Glomerular endothelial cell (primary cell): ENCODE results near the gene SDR42E1. TPM values are rescaled to one million over a fixed set of nuclear protein-coding genes. Genes with fewer than 3 reads are reported as not detected.
A peak's percentile ranks its signal among the peaks of the same experiment; 100 is the strongest.

Experiments
- DNase-seq: peaks from one replicate; pipeline ENCODE4 v3.0.0-alpha.2; 2011; ENCODE audit warnings: low read depth, low spot score; ENCODE audit errors: extremely low read depth
- total RNA-seq: library from RNA; depleted of rRNA; stranded (reverse); fragments of >200 nt; gene quantifications from 2 replicates; pipeline ENCODE4 v1.2.3, GENCODE V29; 2015

Gene SDR42E1
- total RNA-seq, 1 donor from 2014 or later, result 3.5 TPM

DNA sequence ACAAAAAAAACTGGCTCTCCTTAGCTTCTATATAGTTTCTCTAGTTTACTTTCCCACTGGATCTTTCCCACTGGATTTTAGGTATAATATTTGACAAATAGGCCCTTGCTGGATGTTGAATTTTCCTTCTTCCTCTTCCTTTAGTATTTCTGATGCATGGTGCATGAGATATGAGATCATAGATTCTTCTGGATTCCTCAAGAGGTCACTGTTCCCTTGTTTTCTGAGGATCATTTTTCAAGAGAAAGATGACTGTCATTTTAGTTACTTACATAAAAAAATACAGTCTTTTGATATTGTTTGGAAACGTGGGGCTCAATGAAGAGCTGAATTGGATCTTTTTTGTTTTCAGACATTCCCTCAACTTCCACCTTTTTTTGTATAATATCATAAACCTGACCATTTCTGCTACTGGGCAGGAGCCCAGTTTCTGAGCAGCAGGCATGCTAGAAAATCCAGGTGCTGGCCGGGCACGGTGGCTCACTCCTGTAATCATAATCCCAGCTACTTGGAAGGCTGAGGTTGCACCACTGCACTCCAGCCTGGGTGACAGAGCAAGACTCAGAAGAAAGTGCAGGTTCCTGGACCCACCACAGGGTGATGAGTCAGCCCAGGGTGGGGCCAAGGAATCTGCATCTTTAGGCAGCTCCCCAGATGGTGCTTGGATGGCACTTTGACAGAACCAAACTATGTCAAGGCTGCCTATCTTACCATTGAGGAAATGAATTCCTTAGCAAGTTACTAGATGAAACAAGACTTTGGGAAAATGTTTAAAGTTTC, 70.3 kb downstream of the SDR42E1 start:
- peak; percentile 50 for DNase-seq

DNA sequence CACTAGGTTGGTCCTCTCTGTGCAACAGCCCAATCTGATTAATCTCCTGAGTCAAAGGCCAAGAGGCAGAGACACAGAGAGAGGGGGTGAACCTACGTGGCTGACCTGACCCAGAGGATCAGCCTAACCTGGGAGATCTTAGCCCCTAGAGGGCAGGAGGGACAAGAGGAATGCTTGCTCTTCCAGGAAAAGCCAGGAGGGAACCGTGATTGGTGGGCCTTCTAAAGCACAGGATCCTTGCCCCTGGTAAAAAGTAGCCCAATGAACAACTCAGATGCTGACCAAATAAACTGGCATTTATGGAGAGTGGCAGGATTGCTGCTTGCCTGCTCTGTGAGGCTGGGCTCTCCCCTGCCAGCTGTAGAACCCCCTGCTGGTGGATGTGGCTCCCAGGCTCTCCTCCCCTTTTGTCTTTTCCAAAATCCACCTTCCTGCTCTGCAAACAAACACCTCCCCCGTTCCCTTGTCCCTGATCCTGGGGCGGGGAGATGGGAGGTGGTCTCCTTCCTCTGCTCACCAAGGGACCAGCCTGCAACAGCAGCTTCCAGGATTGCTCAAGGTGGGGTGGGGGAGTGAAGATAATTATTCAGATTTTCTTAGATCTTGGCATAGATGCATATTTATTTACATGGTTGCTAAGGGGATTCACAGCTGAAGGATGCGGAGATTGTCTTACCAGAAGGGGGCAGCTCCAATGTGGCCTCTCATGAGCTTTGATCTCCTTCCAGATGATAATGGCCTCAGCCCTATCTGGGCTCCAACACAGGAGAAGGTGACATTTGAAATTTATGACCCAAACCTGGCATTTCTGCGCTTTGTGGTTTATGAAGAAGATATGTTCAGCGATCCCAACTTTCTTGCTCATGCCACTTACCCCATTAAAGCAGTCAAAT, 71.9 kb downstream of the SDR42E1 start:
- no peak for DNase-seq

Other genes with a start within 250 kb of the SDR42E1 start
- 26.4 and 36.8 TPM in 2 replicates for gene PLCG2, start 232.2 kb downstream of the SDR42E1 start, total RNA-seq
- 32.8 and 80.0 TPM in 2 replicates for gene HSD17B2, start 23.8 kb upstream of the SDR42E1 start, total RNA-seq
- gene MPHOSPH6, start 158.8 kb upstream of the SDR42E1 start, total RNA-seq, result 30.1 and 34.1 TPM in 2 replicates